CD4-positive, alpha-beta T cell treated with Interleukin-6 for 4 hours (primary cell): ENCODE data around the gene TBXT.
"Not testable (repeated sequence)": the region's sequence is repeated elsewhere in the genome, so short reads cannot be mapped to it uniquely, and the experiment has no call there.

ENCODE experiments used
- DNase-seq: peaks from one replicate; pipeline ENCODE4 v3.0.0-alpha.2; 2020; ENCODE audit warnings: mixed read lengths

Gene TBXT

GRCh38 chr6:166167801-166168615, at the start of gene TBXT:
TSS of gene TBXT (minus strand) at chr6:166167851. CDS start at chr6:166167591, 260 bp downstream.
- no peak for DNase-seq

DNA sequence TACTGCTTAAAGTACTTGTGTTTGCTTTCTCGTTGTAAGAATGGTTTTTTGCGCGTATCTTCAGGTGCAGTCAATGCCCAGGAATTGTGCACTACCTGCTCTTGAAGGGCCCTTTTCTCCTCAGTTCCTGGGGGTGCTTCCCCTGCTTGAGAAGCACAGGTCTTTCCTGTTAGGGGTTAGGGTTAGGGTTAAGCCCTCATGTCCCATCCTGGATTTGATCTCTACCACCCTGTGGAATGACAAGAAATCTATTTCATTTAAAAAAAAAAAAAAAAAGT, 39.6 kb upstream of the TBXT start:
- DNase-seq = no peak

GRCh38 chr6:166206510-166207283, 39.0 kb upstream of the TBXT start:
- no peak for DNase-seq

DNA sequence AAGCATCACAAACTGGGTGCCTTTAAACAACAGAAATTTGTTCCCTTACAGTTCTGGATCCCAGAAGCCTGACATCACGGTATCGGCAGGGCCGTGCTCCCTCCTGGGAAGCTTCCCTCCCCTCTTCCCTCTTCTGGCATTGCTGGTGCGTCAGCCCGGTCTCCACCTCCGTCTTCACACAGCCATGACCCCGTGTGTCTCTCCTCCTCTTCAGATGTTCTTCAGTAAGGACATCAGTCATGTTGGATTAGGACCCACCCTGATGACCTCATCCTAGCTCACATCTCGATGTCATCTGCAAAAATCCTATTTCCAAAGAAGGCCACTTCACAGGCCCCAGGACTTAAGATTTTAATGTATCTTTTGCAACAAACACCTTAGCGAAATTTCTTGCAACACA, 38.4 kb upstream of the TBXT start:
- DNase-seq = no peak

GRCh38 chr6:166204852-166205650, 37.4 kb upstream of the TBXT start:
- no peak for DNase-seq

DNA sequence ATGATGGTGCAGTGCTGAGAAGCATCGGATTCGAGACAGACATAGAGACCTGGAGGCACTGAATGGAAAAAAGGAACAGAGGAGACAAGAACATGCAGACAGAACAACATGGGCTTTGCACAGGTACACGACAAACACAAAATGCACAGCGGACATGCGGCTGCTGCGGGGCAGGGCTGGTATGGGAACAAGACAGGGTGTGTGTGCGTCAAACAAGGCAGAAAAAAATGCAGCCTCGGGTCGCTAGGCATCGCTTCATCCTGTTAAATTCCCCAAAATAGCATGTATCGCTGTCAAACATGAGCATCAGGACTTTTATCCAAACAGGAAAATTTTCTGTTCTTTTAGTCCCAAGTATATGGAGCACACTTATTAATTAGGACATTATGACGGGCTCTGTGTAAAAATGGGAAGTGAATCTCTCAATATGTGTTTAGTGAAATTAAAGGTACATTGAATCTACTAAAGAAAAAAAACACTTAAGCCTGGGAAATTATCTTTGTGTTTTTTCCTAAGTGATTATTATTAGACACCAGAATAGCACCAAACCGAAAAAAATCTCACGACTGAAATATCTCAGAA, 36.1 kb upstream of the TBXT start:
- DNase-seq = no peak

- no peak for DNase-seq
These were observed 35.5 kb upstream of the TBXT start for GRCh38 chr6:166203003-166203640.

DNA sequence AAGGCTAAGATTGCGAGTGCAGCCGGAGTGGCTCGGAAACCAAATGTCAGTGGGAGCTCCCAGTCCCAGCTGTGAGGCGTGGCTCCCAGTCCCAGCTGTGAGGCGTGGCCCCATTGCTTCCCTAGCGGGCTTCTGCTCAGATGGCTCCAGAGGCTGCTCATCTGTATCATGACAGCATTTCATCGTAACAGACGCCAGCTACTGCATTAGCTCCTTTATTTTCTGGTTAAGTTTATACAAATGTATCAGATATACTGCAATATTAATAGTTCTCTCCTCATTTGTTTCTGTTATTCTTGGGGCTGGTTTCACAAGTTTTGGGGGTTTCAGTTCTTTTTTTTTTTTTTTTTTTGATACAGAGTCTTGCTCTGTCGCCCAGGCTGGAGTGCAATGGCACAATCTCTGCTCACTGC, 34.7 kb upstream of the TBXT start:
- no peak for DNase-seq

DNA sequence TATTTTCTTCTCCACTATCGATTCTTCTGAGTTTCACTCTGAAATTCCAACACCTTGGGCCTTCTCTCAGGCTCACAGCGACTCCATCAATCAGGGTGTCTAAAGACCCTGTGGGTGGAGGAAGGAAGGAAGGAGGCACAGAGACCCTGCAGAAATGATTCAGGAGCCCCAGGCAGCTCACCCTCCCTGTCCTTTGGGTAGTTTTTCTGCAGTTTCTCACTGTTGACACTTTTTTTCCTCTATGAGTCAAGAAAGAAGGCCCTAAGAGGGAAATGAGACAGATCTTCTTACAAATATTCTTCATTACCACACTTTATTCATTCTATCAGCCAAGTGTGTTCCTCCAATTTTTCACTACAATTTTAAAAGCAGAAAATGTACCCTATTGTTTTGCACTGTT, 34.2 kb upstream of the TBXT start:
- no peak for DNase-seq

DNA sequence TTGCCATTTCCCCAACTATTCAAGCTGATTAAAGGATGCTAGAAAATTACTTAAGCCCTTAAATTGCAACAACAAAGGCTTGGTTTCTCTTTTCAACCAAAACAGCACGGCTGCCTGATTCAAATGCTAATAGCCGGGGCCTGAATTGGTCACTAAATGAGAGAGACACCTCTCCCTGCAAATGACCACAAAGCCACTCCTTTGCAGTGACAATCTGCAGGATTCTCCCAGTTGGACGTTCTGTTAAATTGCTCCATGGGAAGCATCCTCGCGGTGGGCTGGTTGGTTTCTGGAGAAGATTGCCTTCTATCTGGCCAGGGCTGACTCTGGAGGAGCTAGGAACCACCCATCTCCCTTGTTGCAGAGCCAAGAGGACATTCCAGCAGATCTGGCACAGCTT, 29.7 kb upstream of the TBXT start:
- DNase-seq = no peak

DNA sequence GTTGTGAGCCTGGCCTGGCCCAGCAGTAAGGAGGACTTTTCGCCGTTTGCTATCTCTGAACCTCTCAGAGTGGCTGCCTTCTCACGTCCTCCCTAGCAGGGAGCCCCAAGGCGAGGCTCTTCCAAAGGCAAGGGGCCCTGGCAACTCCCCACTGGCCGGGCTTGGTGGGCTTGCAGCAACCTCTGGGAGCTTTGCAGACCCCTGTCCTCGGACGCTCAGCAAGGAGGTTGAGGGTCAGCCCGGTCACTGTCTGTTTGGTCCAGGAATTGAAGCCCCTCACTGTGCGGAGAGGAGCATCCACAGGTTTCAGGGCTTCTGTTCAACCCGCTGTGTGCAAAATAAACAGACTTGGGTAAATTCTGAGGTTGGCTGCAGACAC, 28.2 kb upstream of the TBXT start:
- DNase-seq = no peak

DNA sequence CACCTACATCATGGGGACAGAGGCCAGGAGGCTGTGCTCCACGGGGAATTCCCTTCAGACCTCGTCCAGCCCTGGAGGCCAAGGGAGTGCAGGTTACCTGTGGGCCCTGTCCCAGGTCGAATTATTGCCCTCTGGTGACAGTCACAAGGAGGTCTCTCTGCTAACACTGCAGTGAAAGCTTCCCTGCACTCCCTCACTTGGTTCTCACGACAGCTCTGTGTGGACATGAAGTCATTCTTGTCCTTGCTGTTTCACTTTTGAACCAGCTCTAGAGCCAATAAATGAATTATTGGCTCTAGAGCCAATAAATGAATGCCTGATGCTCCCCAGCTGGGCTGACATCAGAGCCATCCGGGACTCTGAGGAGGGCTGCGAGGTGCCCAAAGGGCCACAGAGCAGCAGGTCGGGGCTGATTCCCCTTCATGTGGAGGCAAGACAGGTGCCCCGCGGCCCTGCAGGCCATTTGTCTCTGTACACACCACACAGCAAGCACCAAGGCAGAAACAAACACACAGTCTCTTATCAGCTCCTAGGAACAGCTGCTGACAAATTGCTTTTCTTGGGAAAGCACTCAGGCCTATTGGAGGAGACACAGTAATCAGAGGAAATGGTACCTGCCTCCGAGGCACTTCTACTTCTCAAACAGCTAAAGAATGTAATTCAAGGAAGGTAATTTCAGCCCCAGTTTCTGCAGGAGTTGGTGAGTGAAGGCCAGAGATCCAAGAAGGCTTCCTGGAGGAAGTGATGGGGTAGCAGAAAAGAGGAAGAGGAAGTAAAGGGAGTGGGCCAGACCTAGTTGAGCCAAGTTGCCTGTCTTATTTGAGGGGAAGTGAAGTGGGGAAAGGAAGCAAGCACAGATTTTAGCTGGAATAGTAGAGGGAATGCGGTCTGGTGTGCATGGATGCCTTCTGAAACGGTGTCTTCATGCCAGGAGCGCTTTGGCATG, 27.5 kb upstream of the TBXT start:
- DNase-seq = no peak

- no peak for DNase-seq
These were observed 24.9 kb upstream of the TBXT start for GRCh38 chr6:166192557-166192956.

DNA sequence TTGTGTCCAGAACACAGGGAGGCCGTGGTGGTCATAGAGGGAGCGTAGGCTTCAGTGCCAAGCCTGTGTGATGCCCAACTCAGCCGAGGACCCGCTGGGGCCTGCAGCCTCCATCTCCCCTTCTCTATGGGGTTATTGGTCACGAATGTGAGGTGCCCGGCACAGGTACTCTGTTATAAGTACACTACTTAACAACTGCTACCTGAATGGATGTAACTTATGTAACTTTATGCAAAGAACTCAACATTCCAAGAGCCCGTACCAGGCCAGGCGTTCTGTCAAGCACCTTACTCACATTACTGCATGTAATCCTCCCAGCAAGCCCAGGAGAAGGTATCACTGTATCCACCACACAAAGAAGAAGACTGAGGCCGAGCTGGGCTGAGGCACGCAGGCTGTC, 24.5 kb upstream of the TBXT start:
- DNase-seq = no peak

- no peak for DNase-seq
These were observed 12.1 kb upstream of the TBXT start for GRCh38 chr6:166179704-166180103.

- DNase-seq = no peak
These were observed 8.5 kb upstream of the TBXT start for GRCh38 chr6:166176106-166176505.

- not testable (repeated sequence) for DNase-seq
These were observed 7.4 kb upstream of the TBXT start for GRCh38 chr6:166175093-166175492.

- DNase-seq = no peak
These were observed 6.4 kb upstream of the TBXT start for GRCh38 chr6:166174031-166174430.

GRCh38 chr6:166173281-166173951, 5.8 kb upstream of the TBXT start:
- DNase-seq = peak; percentile 23

DNA sequence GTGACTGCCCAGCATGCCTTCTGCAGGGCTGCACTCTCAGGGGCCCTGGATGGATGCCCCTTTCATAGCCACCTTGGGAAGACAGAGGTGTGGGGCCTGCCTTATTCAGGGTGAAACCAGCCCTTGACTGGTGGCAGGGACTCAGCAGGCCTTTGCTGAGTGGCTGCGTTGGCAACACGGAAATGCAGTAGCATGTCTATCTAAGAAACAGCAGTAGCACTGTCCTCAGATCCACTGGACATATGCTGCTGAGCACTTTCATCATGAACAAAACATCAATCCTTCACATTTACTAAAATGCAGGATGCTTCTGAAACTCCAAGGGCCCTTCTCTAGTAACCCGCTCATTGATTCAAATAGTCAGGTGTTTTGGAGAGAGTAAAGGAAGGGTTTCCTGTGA, 4.9 kb upstream of the TBXT start:
- no peak for DNase-seq
